SU-DHL-6 (cell line): ENCODE measurements around the gene DNAI2.

Experiments
- H2AFZ ChIP-seq: fragments of 200-600 bp; sonication (generic); 2 replicates; pipeline ENCODE4 v1.6.1; 2014; ENCODE audit warnings: low read depth, mild to moderate bottlenecking, moderate library complexity, mixed read lengths, antibody characterized with exemption, low read length; ENCODE audit not compliant: severe bottlenecking
- H3F3A ChIP-seq: fragments of 200-600 bp; shearing (Covaris generic); 2 replicates; pipeline ENCODE4 v1.6.0; 2016; ENCODE audit warnings: antibody characterized with exemption, mild to moderate bottlenecking; ENCODE audit not compliant: insufficient read depth
- H3K27ac ChIP-seq: fragments of 200-600 bp; sonication (generic); 2 replicates; pipeline ENCODE4 v1.5.1; 2016; ENCODE audit warnings: low read depth, mild to moderate bottlenecking, low read length, moderate library complexity, mixed read lengths
- H3K27me3 ChIP-seq: fragments of 200-600 bp; sonication (generic), shearing (Covaris generic); 2 replicates; pipeline ENCODE4 v1.6.0; 2014; ENCODE audit warnings: mild to moderate bottlenecking, low read length
- H3K36me3 ChIP-seq: fragments of 200-600 bp; sonication (generic); 2 replicates; pipeline ENCODE4 v1.6.1; 2014; ENCODE audit warnings: mild to moderate bottlenecking, low read length, mixed read lengths
- H3K4me2 ChIP-seq: fragments of 300-600, 200-600 bp; shearing (Covaris generic), sonication (generic); 2 replicates; pipeline ENCODE4 v1.6.0; 2014; ENCODE audit warnings: low read length, low read depth, mild to moderate bottlenecking; ENCODE audit not compliant: poor library complexity, severe bottlenecking
- H3K4me3 ChIP-seq: fragments of 200-600 bp; sonication (generic); 2 replicates; pipeline ENCODE4 v1.5.1; 2014; ENCODE audit warnings: antibody characterized with exemption, low read length, mild to moderate bottlenecking, mixed read lengths; ENCODE audit not compliant: insufficient read depth, poor library complexity, severe bottlenecking
- H3K79me2 ChIP-seq: fragments of 200-600 bp; sonication (generic); 2 replicates; pipeline ENCODE4 v1.6.1; 2014; ENCODE audit warnings: mild to moderate bottlenecking, low read length, moderate library complexity; ENCODE audit not compliant: insufficient read depth
- H3K9ac ChIP-seq: fragments of 200-600 bp; sonication (generic); 2 replicates; pipeline ENCODE4 v1.7.0; 2014; ENCODE audit warnings: mild to moderate bottlenecking, low read length
- H3K9me2 ChIP-seq: fragments of 200-600 bp; sonication (generic); replicated peaks from 2 replicates; pipeline ENCODE4 v1.6.1; 2014; ENCODE audit warnings: low read length; ENCODE audit not compliant: insufficient read depth
- H3K9me3 ChIP-seq: fragments of 200-600 bp; sonication (generic); 2 replicates; pipeline ENCODE4 v1.6.1; 2014; ENCODE audit warnings: low read length, mixed read lengths; ENCODE audit not compliant: insufficient read depth
- H4K20me1 ChIP-seq: fragments of 200-600 bp; sonication (generic); 2 replicates; pipeline ENCODE4 v1.6.1; 2014; ENCODE audit warnings: low read depth, mild to moderate bottlenecking, antibody characterized with exemption, low read length, moderate library complexity, mixed read lengths
- CTCF ChIP-seq: fragments of 200-600 bp; sonication (generic); IDR thresholded peaks from one replicate; pipeline ENCODE4 v1.5.1; 2017; ENCODE audit warnings: antibody characterized with exemption, mild to moderate bottlenecking, low read length, moderate library complexity; ENCODE audit not compliant: insufficient read depth, poor library complexity, severe bottlenecking
- EZH2phosphoT487 ChIP-seq: fragments of 200-600 bp; sonication (generic), shearing (Covaris generic); conservative IDR thresholded peaks from 2 replicates; pipeline ENCODE4 v1.6.1; 2018; ENCODE audit warnings: mild to moderate bottlenecking, antibody characterized with exemption, low read length, moderate library complexity, mixed read lengths

DNAI2 gene

GRCh38 chr17:74358697-74359096 lies 84.7 kb downstream of the DNAI2 start:
- Histone ChIP-seq H3K36me3 (no peaks in the 10 kb centered on the region), H3K9ac (no peak overlapping the region), H3K27ac (no peak overlapping the region), H4K20me1 (no peaks in the 10 kb centered on the region), H3K9me3 (no peaks in the 10 kb centered on the region), H3K4me3 (no peak overlapping the region), H2AFZ (no peak overlapping the region), H3K27me3 (no peaks in the 10 kb centered on the region), H3F3A (no peaks in the 10 kb centered on the region), H3K4me2 (no peak overlapping the region), H3K9me2 (no peaks in the 10 kb centered on the region), H3K79me2 (no peaks in the 10 kb centered on the region)
- TF ChIP-seq EZH2phosphoT487 (no peak), CTCF (no peak)

GRCh38 chr17:74359916-74360315 lies 85.9 kb downstream of the DNAI2 start:
- Histone ChIP-seq H2AFZ (no peak overlapping the region), H3K4me2 (no peak overlapping the region), H4K20me1 (no peaks in the 10 kb centered on the region), H3K9me3 (no peaks in the 10 kb centered on the region), H3K4me3 (no peak overlapping the region), H3K27me3 (no peaks in the 10 kb centered on the region), H3K36me3 (no peaks in the 10 kb centered on the region), H3K9me2 (no peaks in the 10 kb centered on the region), H3F3A (no peaks in the 10 kb centered on the region), H3K79me2 (no peaks in the 10 kb centered on the region), H3K9ac (no peak overlapping the region), H3K27ac (no peak overlapping the region)
- no peak for TF ChIP-seq CTCF
- TF ChIP-seq EZH2phosphoT487, result no peak

- no peaks in the 10 kb centered on the region for H3K27me3 ChIP-seq
- H3K9me3 ChIP-seq, result no peaks in the 10 kb centered on the region
- H3K9ac ChIP-seq, result no peak overlapping the region
- H3K9me2 ChIP-seq, result no peaks in the 10 kb centered on the region
- H3F3A ChIP-seq, result no peaks in the 10 kb centered on the region
- TF ChIP-seq CTCF, result no peak
- no peak for TF ChIP-seq EZH2phosphoT487
- H3K4me2 ChIP-seq, result no peak overlapping the region
- no peak overlapping the region for H3K27ac ChIP-seq
- H3K79me2 ChIP-seq, result no peaks in the 10 kb centered on the region
- H3K36me3 ChIP-seq, result no peaks in the 10 kb centered on the region
- H2AFZ ChIP-seq, result no peak overlapping the region
- no peak overlapping the region for H3K4me3 ChIP-seq
- no peaks in the 10 kb centered on the region for H4K20me1 ChIP-seq
Observed at GRCh38 chr17:74360899-74361229, 86.8 kb downstream of the DNAI2 start.
